B cell (primary cell): ENCODE measurements around the gene PBXIP1. TPM values are rescaled to one million over a fixed set of nuclear protein-coding genes. Genes with fewer than 3 reads are reported as not detected.

Experiments
- ATAC-seq: fragments of 200-7000 bp; cut with Tn5 transposase; one replicate; pipeline ENCODE4 v1.10.0; 2021; ENCODE audit warnings: low read depth, mild to moderate bottlenecking, moderate number of reproducible peaks, moderate library complexity
- CTCF ChIA-PET: fragments of 350-600 bp; sonication (Branson Sonifier 250); formaldehyde crosslinking; loops from one replicate; lab custom pipeline; 2021; ENCODE audit warnings: antibody characterized with exemption, inconsistent platforms; lab: Charles Lee
- POLR2A ChIA-PET: fragments of 350-600 bp; sonication (Branson Sonifier 250); formaldehyde crosslinking; loops from one replicate; lab custom pipeline; 2021; ENCODE audit warnings: antibody characterized with exemption; lab: Charles Lee
- DNase-seq: peaks from one replicate; pipeline ENCODE4 v3.0.0; 2013
- H2AFZ ChIP-seq: 2 replicates; pipeline ENCODE4 v1.6.1; 2012; ENCODE audit warnings: mild to moderate bottlenecking, low read depth, low read length; ENCODE audit not compliant: insufficient read depth, poor library complexity, severe bottlenecking
- H3K27ac ChIP-seq, 2 donors: 1 replicate in 1 of 2; 2 replicates in 1 of 2; pipeline ENCODE4 v1.5.1; 2012 to 2013; ENCODE audit warnings: low read length in 2 of 2, mild to moderate bottlenecking in 2 of 2, moderate library complexity in 1 of 2
- H3K27me3 ChIP-seq, 4 experiments: fragments of 200-600 bp in 1 of 4; sonication (generic) in 1 of 4; replicated peaks in 1 of 4; 1 replicate in 2 of 4; 2 replicates in 2 of 4; pipeline versions ENCODE4 v1.6.1 to v1.7.0; 2013 to 2016; ENCODE audit warnings: low read length in 3 of 4, mild to moderate bottlenecking in 2 of 4, mixed read lengths in 1 of 4, moderate library complexity in 1 of 4; ENCODE audit not compliant: insufficient read depth in 4 of 4, control insufficient read depth in 3 of 4; ENCODE audit errors: control extremely low read depth in 1 of 4
- H3K36me3 ChIP-seq, 2 experiments: replicated peaks in 1 of 2; 1 replicate in 1 of 2; 2 replicates in 1 of 2; pipeline versions ENCODE4 v1.6.1 to v1.7.1; 2013; ENCODE audit warnings: low read length in 1 of 2; ENCODE audit not compliant: insufficient read depth in 2 of 2, control insufficient read depth in 1 of 2; ENCODE audit errors: control extremely low read depth in 1 of 2, extremely low read depth in 1 of 2
- H3K4me1 ChIP-seq, 2 donors: fragments of 200-600 bp in 1 of 2; sonication (generic) in 1 of 2; 1 replicate in 1 of 2; 2 replicates in 1 of 2; pipeline versions ENCODE4 v1.5.1 to v1.6.1; 2013 to 2017; ENCODE audit warnings: low read length in 2 of 2; ENCODE audit not compliant: control insufficient read depth in 2 of 2, insufficient read depth in 2 of 2
- H3K4me2 ChIP-seq: replicated peaks from 2 replicates; pipeline ENCODE3; 2012; ENCODE audit warnings: mild to moderate bottlenecking, low read depth, low read length; ENCODE audit not compliant: poor library complexity, severe bottlenecking
- H3K4me3 ChIP-seq, 5 experiments: fragments of 200-600 bp in 1 of 5; sonication (generic) in 1 of 5; 1 replicate in 3 of 5; 2 replicates in 2 of 5; pipeline versions ENCODE4 v1.5.1 to v1.7.0; 2011 to 2016; ENCODE audit warnings: low read length in 4 of 5, mild to moderate bottlenecking in 4 of 5, low read depth in 2 of 5, control low read depth in 1 of 5, moderate library complexity in 1 of 5; ENCODE audit not compliant: insufficient read depth in 1 of 5; ENCODE audit errors: control extremely low read depth in 1 of 5, extremely low read depth in 1 of 5
- H3K79me2 ChIP-seq: fragments of 200-600 bp; sonication (generic); one replicate; pipeline ENCODE4 v1.6.0; 2016; ENCODE audit warnings: low read length; ENCODE audit not compliant: control insufficient read depth, insufficient read depth
- H3K9ac ChIP-seq: fragments of 200-600 bp; sonication (generic); 2 replicates; pipeline ENCODE4 v1.6.1; 2017; ENCODE audit warnings: mild to moderate bottlenecking, low read length, moderate library complexity
- H3K9me3 ChIP-seq, 3 donors: one replicate each; pipeline versions ENCODE4 v1.6.1 to v1.7.1; 2013; ENCODE audit warnings: low read length in 2 of 3; ENCODE audit not compliant: control insufficient read depth in 2 of 3, insufficient read depth in 1 of 3; ENCODE audit errors: control extremely low read depth in 1 of 3
- H4K20me1 ChIP-seq: 2 replicates; pipeline ENCODE4 v1.6.0; 2012; ENCODE audit warnings: mild to moderate bottlenecking, low read length; ENCODE audit not compliant: insufficient read depth, control insufficient read depth, poor library complexity, severe bottlenecking
- H3K27ac Mint-ChIP-seq: one replicate; pipeline ENCODE4 v1.8.0; 2021; ENCODE audit warnings: mixed read lengths
- H3K27me3 Mint-ChIP-seq: one replicate; pipeline ENCODE4 v1.8.0; 2021; ENCODE audit warnings: mixed read lengths
- H3K4me1 Mint-ChIP-seq: one replicate; pipeline ENCODE4 v1.8.0; 2021; ENCODE audit warnings: mixed read lengths
- H3K4me3 Mint-ChIP-seq: one replicate; pipeline ENCODE4 v1.8.0; 2021; ENCODE audit warnings: mixed read lengths
- H3K9me3 Mint-ChIP-seq: one replicate; pipeline ENCODE4 v1.8.0; 2022; ENCODE audit warnings: mixed read lengths; ENCODE audit not compliant: insufficient read depth
- CTCF ChIP-seq: fragments of 200-600 bp; IDR thresholded peaks from one replicate; pipeline ENCODE4 v1.8.0; 2022; ENCODE audit warnings: antibody characterized with exemption, mild to moderate bottlenecking
- EZH2 ChIP-seq: IDR thresholded peaks from 2 replicates; pipeline ENCODE4 v1.6.1; 2012; ENCODE audit warnings: borderline replicate concordance, low read depth, mild to moderate bottlenecking, moderate library complexity, low read length; ENCODE audit not compliant: insufficient read depth, poor library complexity, severe bottlenecking
- WGBS: methylation state at CpG from one replicate; pipeline ENCODE4 v1.1.5; 2013; ENCODE audit warnings: missing lambda C conversion rate; ENCODE audit not compliant: insufficient coverage; 5-methylcytosine and 5-hydroxymethylcytosine counted together
- intact Hi-C: fragments of 100-400 bp; cut with micrococcal nuclease; formaldehyde crosslinking; loops from one replicate; pipeline ENCODE4 v1.10.0; 2022
- polyA plus RNA-seq: library from polyadenylated mRNA; depleted of rRNA; stranded (reverse); fragments of >200 nt; gene quantifications from 2 replicates; pipeline ENCODE4 v1.2.3, GENCODE V29; 2012
- total RNA-seq, 2 donors: library from RNA; stranded (reverse); fragments of 120-200 nt in 1 of 2; gene quantifications; 1 replicate in 1 of 2; 2 replicates in 1 of 2; pipeline versions ENCODE4 v1.2.3 to v1.2.4, GENCODE V29; 2013 to 2022

Gene PBXIP1
- total and polyA plus RNA-seq, 2 donors (not counting 1 experiment from before 2014, with no cell fraction given): 77.6 to 212 TPM

DNA sequence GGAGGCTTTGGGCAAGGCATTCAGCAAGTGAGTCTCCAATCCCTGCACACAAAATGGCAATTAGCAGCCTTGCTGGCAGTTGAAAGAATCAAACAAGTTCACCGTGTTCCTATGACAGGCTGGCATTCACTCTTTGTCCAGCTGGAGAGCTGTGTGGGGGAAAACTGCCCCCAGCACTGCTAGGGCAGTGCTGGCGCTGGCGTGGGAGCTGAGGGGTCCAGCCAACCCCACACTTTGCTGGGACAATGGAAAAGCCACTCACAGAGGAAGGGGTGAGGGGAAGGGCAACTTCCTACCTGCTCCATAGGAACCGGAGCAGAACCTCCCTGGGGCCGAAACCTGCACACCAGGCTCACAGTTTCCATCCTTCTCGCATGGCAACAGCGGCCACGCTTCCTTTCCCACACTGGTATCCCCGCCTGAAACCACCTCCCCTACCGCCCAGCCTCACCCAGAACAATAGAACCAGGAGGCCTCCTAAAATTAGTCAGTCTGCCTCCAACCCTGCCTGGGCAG lies 59.1 kb downstream of the PBXIP1 start:
- H3K4me2 ChIP-seq: no peak overlapping the region
- H3K36me3 ChIP-seq: no peaks in the 10 kb centered on the region
- no peaks in the 10 kb centered on the region for H3K27me3 Mint-ChIP-seq
- H4K20me1 ChIP-seq: no peaks in the 10 kb centered on the region
- no peak overlapping the region for H3K27ac ChIP-seq
- H3K9ac ChIP-seq: no peak overlapping the region
- ChIA-PET CTCF (interaction anchor here (1.9 kb wide), 1 partner anchor 19 kb away, joined by 5 read pairs; no protein-coding TSS in a partner anchor), POLR2A (interaction anchor here (0.5 to 0.7 kb wide), 2 partner anchors 76 to 561 kb away, joined by 3 read pairs; no protein-coding TSS in a partner anchor)
- no peaks in the 10 kb centered on the region for H3K4me1 Mint-ChIP-seq
- no peak overlapping the region for H3K4me3 ChIP-seq
- H3K79me2 ChIP-seq: no peaks in the 10 kb centered on the region
- H3K27ac Mint-ChIP-seq: no peak overlapping the region
- H2AFZ ChIP-seq: no peak overlapping the region
- no peaks in the 10 kb centered on the region for H3K9me3 Mint-ChIP-seq
- no peaks in the 10 kb centered on the region for H3K27me3 ChIP-seq
- H3K4me3 Mint-ChIP-seq: no peak overlapping the region
- TF ChIP-seq CTCF (no peak), EZH2 (no peak)
- H3K4me1 ChIP-seq: no peaks in the 10 kb centered on the region
- H3K9me3 ChIP-seq: no peaks in the 10 kb centered on the region
- intact Hi-C loops: no loop called here
- WGBS: 85% methylated on average over 9 of the region's 10 CpGs
- ATAC-seq (no peak), DNase-seq (no peak)

- Histone ChIP-seq H3K4me3 (no peak overlapping the region), H3K27ac (no peak overlapping the region), H3K9me3 (no peaks in the 10 kb centered on the region), H3K4me1 (no peaks in the 10 kb centered on the region), H3K27me3 (no peaks in the 10 kb centered on the region), H3K9ac (no peak overlapping the region), H2AFZ (no peak overlapping the region), H3K79me2 (no peaks in the 10 kb centered on the region), H3K4me2 (no peak overlapping the region), H4K20me1 (no peaks in the 10 kb centered on the region), H3K36me3 (no peaks in the 10 kb centered on the region)
- ChIA-PET POLR2A (no interaction called here), CTCF (interaction anchor here (1.9 kb wide), 1 partner anchor 18 kb away, joined by 5 read pairs; no protein-coding TSS in a partner anchor)
- ATAC-seq (no peak), DNase-seq (no peak)
- WGBS: 95% methylated on average over 2 of the region's 7 CpGs
- H3K27me3 Mint-ChIP-seq: no peaks in the 10 kb centered on the region
- TF ChIP-seq CTCF (no peak), EZH2 (no peak)
- H3K4me3 Mint-ChIP-seq: no peak overlapping the region
- H3K9me3 Mint-ChIP-seq: no peaks in the 10 kb centered on the region
- intact Hi-C loops: no loop called here
- no peaks in the 10 kb centered on the region for H3K4me1 Mint-ChIP-seq
- no peak overlapping the region for H3K27ac Mint-ChIP-seq
Observed at GRCh38 chr1:154895798-154896197, 60.1 kb downstream of the PBXIP1 start.
